ENCODE measurements around the gene KCNK4.

Gene KCNK4

GRCh38 chr11:64341851-64342791, 51.0 kb downstream of the KCNK4 start:
- H3K4me3 ChIP-seq (ENCODE audit: low read depth, low read length), result peak overlapping the region; percentile 51
- TF ChIP-seq, protein P1, sequence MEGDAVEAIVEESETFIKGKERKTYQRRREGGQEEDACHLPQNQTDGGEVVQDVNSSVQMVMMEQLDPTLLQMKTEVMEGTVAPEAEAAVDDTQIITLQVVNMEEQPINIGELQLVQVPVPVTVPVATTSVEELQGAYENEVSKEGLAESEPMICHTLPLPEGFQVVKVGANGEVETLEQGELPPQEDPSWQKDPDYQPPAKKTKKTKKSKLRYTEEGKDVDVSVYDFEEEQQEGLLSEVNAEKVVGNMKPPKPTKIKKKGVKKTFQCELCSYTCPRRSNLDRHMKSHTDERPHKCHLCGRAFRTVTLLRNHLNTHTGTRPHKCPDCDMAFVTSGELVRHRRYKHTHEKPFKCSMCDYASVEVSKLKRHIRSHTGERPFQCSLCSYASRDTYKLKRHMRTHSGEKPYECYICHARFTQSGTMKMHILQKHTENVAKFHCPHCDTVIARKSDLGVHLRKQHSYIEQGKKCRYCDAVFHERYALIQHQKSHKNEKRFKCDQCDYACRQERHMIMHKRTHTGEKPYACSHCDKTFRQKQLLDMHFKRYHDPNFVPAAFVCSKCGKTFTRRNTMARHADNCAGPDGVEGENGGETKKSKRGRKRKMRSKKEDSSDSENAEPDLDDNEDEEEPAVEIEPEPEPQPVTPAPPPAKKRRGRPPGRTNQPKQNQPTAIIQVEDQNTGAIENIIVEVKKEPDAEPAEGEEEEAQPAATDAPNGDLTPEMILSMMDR (conservative IDR thresholded peaks at IDR 0.05; ENCODE audit: low read depth, low read length), result peak; percentile 30
- peak; percentile 91 for DNase-seq (ENCODE audit: low read depth)

DNA sequence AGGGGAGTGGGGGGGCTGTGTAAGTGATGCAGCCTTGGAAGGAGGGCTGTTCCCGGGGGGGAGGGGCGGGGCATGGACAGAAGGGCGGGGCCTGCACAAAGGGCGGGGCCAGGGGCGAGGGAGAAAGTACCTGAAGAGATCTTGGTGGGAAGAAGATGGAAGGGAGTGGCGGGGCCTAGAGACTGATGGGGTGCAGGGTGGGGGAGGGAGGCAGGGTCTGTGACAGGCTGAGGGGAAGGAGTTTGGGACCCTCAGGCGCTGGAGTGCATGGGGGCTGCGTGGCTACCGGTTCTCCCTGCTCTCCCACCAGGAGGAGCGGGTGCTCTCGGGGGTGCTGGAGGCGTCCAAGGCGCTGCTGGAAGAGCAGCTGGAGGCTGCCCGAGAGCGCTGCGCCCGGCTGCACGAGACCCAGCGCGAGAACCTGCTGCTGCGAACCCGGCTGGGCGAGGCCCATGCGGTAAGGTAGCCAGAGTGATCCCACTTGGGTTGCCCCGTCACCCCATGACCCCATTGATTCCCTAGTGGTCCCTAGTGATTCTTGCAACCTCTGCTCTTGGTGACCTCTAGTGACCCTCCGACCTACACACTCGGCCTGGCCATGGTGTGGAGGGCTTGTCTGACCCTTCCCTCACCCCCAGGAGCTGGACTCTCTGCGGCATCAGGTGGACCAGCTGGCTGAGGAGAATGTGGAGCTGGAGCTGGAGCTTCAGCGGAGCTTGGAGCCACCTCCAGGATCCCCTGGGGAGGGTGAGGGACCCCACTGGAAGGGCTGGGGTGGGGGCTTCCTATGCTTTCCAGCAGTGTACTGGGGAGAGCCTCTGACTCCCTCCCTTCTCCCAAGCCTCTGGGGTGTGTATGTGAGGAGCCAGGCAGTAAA, 52.0 kb downstream of the KCNK4 start:
- DNase-seq (ENCODE audit: low read depth), result no peak
- TF ChIP-seq, protein P1 (conservative IDR thresholded peaks at IDR 0.05; ENCODE audit: low read depth, low read length), result no peak
- peak overlapping the region; percentile 11 for H3K4me3 ChIP-seq (ENCODE audit: low read depth, low read length)

DNA sequence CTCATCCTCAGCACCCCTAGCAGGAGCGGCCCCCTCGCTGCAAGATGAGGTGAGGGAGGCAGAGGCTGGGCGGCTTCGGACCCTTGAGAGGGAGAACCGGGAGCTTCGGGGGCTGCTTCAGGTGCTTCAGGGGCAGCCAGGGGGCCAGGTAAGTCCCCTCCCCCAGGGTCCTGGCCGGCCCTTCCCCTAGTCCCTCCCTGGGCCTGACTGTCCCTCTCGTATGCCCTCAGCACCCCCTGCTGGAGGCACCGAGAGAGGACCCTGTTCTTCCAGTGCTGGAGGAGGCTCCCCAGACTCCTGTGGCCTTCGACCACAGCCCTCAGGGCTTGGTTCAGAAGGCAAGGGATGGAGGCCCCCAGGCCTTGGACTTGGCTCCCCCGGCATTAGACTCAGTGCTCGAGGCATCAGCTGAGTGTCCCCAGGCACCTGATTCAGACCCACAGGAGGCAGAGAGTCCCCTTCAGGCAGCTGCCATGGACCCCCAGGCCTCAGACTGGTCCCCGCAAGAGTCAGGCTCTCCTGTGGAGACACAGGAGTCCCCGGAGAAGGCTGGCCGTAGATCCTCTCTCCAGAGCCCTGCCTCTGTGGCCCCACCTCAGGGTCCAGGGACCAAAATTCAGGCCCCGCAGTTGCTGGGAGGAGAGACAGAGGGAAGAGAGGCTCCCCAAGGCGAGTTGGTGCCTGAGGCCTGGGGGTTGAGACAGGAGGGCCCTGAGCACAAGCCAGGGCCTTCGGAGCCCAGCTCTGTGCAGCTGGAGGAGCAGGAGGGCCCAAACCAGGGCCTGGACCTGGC, 52.9 kb downstream of the KCNK4 start:
- DNase-seq (ENCODE audit: low read depth), result no peak
- no peak overlapping the region for H3K4me3 ChIP-seq (ENCODE audit: low read depth, low read length)
- TF ChIP-seq, protein P1 (conservative IDR thresholded peaks at IDR 0.05; ENCODE audit: low read depth, low read length), result peak; percentile 39

- TF ChIP-seq, protein P1 (conservative IDR thresholded peaks at IDR 0.05; ENCODE audit: low read depth, low read length), result no peak
- H3K4me3 ChIP-seq (ENCODE audit: low read depth, low read length), result no peak overlapping the region
- no peak for DNase-seq (ENCODE audit: low read depth)
Observed at GRCh38 chr11:64344787-64345186, 53.7 kb downstream of the KCNK4 start.

DNA sequence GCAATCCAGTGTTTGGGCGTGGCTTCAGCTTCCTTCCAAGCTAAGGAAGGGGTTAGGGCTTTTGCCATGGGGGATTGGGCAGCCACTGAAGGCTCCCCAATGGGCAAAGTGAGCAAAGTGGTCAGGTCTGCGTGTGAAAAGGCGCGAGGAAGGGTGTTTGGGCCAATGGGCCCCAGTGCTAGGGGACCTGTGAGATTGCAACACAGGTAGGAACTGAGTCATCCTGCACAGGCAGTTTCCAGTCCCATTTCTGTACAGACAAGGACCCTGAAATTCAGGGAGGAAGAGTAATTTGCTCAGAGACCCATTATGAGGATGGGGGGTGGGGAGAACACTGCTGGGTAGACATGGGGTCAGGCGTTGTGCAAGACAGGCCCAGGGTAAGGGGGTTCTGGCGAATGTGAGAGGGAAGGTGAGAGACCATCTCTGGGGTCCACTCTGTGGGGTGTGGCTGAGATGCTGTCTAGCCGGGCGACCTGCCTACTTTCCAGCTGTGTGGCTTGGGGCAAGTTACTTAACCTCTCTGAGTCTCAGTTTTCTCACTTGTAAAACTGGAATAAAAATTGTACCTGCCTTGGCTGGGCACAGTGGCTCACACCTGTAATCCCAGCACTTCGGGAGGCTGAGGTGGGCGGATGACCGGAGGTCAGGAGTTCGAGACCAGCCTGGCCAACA, 56.2 kb downstream of the KCNK4 start:
- TF ChIP-seq, protein P1 (conservative IDR thresholded peaks at IDR 0.05; ENCODE audit: low read depth, low read length), result no peak
- peak; percentile 12 for DNase-seq (ENCODE audit: low read depth)
- no peak overlapping the region for H3K4me3 ChIP-seq (ENCODE audit: low read depth, low read length)
